ENCODE data around the gene NHSL2. TPM values are rescaled to one million over a fixed set of nuclear protein-coding genes. Genes with fewer than 3 reads are reported as not detected.

NHSL2 gene
- total and polyA plus RNA-seq, 2 of the 13 experiments (the other 11 are each of a cell fraction or from before 2014, with no cell fraction given) = not detected

DNA sequence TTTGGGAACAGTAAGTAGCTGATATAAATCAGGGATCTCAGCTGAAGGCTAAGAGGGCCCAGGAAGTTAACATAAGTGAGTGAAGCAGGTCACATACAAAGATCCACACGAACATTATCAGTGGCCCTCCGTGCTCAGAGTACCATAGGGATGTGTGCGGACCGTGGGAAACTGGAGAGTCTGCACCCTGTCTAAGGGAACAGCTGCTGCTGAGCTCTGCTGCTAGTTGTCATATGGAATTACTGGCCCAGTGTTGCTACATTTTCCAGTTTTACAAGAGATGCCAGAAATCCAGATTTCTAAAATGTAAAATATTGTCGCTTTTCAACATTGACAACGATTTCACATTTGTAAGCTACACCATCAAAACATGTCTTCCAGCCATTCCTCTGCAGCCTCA lies 130.5 kb downstream of the NHSL2 start (continued):
- TF ChIP-seq, protein P1, sequence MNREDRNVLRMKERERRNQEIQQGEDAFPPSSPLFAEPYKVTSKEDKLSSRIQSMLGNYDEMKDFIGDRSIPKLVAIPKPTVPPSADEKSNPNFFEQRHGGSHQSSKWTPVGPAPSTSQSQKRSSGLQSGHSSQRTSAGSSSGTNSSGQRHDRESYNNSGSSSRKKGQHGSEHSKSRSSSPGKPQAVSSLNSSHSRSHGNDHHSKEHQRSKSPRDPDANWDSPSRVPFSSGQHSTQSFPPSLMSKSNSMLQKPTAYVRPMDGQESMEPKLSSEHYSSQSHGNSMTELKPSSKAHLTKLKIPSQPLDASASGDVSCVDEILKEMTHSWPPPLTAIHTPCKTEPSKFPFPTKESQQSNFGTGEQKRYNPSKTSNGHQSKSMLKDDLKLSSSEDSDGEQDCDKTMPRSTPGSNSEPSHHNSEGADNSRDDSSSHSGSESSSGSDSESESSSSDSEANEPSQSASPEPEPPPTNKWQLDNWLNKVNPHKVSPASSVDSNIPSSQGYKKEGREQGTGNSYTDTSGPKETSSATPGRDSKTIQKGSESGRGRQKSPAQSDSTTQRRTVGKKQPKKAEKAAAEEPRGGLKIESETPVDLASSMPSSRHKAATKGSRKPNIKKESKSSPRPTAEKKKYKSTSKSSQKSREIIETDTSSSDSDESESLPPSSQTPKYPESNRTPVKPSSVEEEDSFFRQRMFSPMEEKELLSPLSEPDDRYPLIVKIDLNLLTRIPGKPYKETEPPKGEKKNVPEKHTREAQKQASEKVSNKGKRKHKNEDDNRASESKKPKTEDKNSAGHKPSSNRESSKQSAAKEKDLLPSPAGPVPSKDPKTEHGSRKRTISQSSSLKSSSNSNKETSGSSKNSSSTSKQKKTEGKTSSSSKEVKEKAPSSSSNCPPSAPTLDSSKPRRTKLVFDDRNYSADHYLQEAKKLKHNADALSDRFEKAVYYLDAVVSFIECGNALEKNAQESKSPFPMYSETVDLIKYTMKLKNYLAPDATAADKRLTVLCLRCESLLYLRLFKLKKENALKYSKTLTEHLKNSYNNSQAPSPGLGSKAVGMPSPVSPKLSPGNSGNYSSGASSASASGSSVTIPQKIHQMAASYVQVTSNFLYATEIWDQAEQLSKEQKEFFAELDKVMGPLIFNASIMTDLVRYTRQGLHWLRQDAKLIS (CRISPR knock-in tag; IDR thresholded peaks at IDR 0.05) = no peak
- TF ChIP-seq BHLHE40 (IDR thresholded peaks at IDR 0.05; ENCODE audit: low read length) (no peak), ONECUT2 (CRISPR knock-in tag; IDR thresholded peaks at IDR 0.05) (no peak), ZNF331 (CRISPR knock-in tag; IDR thresholded peaks at IDR 0.05) (no peak), ERF (CRISPR knock-in tag; IDR thresholded peaks at IDR 0.05) (no peak), SP140L (CRISPR knock-in tag; IDR thresholded peaks at IDR 0.05; ENCODE audit: borderline replicate concordance) (no peak), ZNF280B (CRISPR knock-in tag; IDR thresholded peaks at IDR 0.05; ENCODE audit: borderline replicate concordance) (no peak)
- TF ChIP-seq, protein P2, sequence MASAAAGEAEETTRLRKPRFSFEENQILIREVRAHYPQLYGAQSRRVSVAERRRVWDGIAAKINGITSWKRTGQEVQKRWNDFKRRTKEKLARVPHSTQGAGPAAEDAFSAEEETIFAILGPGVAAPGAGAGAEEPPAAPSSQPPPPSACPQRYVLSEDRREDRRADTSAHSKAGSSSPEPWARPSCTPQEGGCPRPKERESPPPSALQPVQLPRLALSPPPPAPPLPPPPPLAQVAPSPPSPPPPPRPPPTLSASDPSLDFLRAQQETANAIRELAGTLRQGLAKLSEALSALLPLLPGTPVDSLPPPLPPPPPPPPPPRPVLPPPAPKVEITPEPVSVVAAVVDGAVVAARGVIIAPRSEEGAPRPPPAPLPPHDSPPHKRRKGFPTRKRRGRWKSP (CRISPR knock-in tag; IDR thresholded peaks at IDR 0.05) = no peak
- TF ChIP-seq, protein P3, sequence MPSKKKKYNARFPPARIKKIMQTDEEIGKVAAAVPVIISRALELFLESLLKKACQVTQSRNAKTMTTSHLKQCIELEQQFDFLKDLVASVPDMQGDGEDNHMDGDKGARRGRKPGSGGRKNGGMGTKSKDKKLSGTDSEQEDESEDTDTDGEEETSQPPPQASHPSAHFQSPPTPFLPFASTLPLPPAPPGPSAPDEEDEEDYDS (CRISPR knock-in tag; IDR thresholded peaks at IDR 0.05) = no peak

Data from HepG2 (cell line).